ENCODE measurements around the gene CFAP251.

GRCh38 chr12:121908702-121909101 lies 9.7 kb upstream of the CFAP251 start:
- TF ChIP-seq CTCF (IDR thresholded peaks at IDR 0.05): no peak
- no peak for TF ChIP-seq POLR2A (IDR thresholded peaks at IDR 0.05)
- TF ChIP-seq POLR2AphosphoS5 (IDR thresholded peaks at IDR 0.05): no peak

All from prostate gland (tissue), 2 donors.